GM12878 (cell line): Measurements from ENCODE around the gene SCAMP4. TPM values are rescaled to one million over a fixed set of nuclear protein-coding genes. Genes with fewer than 3 reads are reported as not detected.

Source experiments
- ATAC-seq: fragments of 200-7000 bp; cut with Tn5 transposase; 3 replicates; pipeline ENCODE4 v1.9.1; 2020; ENCODE audit warnings: mild to moderate bottlenecking, moderate library complexity
- BruUV-seq: library from RNA; stranded (reverse); fragments of 400-500 nt; replicated peaks from 2 replicates; lab custom pipeline; 2021; lab: Mats Ljungman, UMichigan
- CTCF ChIA-PET: fragments of 300-600 bp; sonication (Branson Sonifier 250); formaldehyde crosslinking; extraction: SDS; loops from one replicate; lab custom pipeline; 2021; ENCODE audit warnings: inconsistent platforms; lab: Yijun Ruan, JAX
- POLR2A ChIA-PET: fragments of 350-600 bp; formaldehyde crosslinking; extraction: SDS; loops from one replicate; lab custom pipeline; 2021; ENCODE audit warnings: inconsistent platforms; lab: Charles Lee
- RAD21 ChIA-PET: fragments of 300-600 bp; sonication (Branson Sonifier 250); formaldehyde crosslinking; loops from one replicate; lab custom pipeline; 2023; ENCODE audit warnings: antibody characterized with exemption; ENCODE audit not compliant: unreplicated experiment; lab: Charles Lee
- SMC1A ChIA-PET: fragments of 300-600 bp; sonication (Branson Sonifier 250); formaldehyde crosslinking; loops from one replicate; lab custom pipeline; 2023; ENCODE audit not compliant: unreplicated experiment, uncharacterized antibody; lab: Charles Lee
- DNase-seq: peaks from one replicate; pipeline ENCODE4 v3.0.0-alpha.2; 2011; ENCODE audit warnings: low read depth, low spot score
- FAIRE-seq: peaks from 3 replicates; lab custom pipeline; 2011; peaks lifted over from hg19 to GRCh38; lab: Jason Lieb, UNC
- H2AFZ ChIP-seq: 2 replicates; pipeline ENCODE4 v1.6.0; 2011; ENCODE audit warnings: low read depth, low read length, control low read depth; ENCODE audit not compliant: control insufficient read depth
- H3K27ac ChIP-seq: 2 replicates; pipeline ENCODE4 v1.5.1; 2011; ENCODE audit warnings: control low read depth; ENCODE audit not compliant: control insufficient read depth, insufficient read depth
- H3K27me3 ChIP-seq, 2 experiments: replicated peaks in 1 of 2; 2 replicates each; pipeline versions ENCODE4 v1.6.0 to v1.6.1; 2011; ENCODE audit warnings: low read length in 1 of 2; ENCODE audit not compliant: control insufficient read depth in 2 of 2, insufficient read depth in 2 of 2
- H3K36me3 ChIP-seq, 2 experiments: 2 replicates each; pipeline ENCODE4 v1.5.1; 2011; ENCODE audit warnings: low read length in 1 of 2; ENCODE audit not compliant: control insufficient read depth in 2 of 2, insufficient read depth in 2 of 2
- H3K4me1 ChIP-seq: 2 replicates; pipeline ENCODE4 v1.6.1; 2011; ENCODE audit warnings: mild to moderate bottlenecking, low read length, moderate library complexity, mixed read lengths; ENCODE audit not compliant: control insufficient read depth, insufficient read depth
- H3K4me2 ChIP-seq: 2 replicates; pipeline ENCODE4 v1.6.0; 2011; ENCODE audit warnings: control low read depth; ENCODE audit not compliant: control insufficient read depth, insufficient read depth
- H3K4me3 ChIP-seq: fragments of 200-600 bp; sonication (generic); 2 replicates; pipeline ENCODE4 v1.5.1; 2016
- H3K79me2 ChIP-seq: 2 replicates; pipeline ENCODE4 v1.6.0; 2011; ENCODE audit warnings: low read length; ENCODE audit not compliant: control insufficient read depth, insufficient read depth
- H3K9ac ChIP-seq: 2 replicates; pipeline ENCODE4 v1.8.0; 2011; ENCODE audit warnings: low read length, control low read depth, mixed read lengths; ENCODE audit not compliant: control insufficient read depth, insufficient read depth
- H3K9me3 ChIP-seq: replicated peaks from 3 replicates; pipeline ENCODE4 v1.5.1; 2011; ENCODE audit warnings: mild to moderate bottlenecking, low read length; ENCODE audit not compliant: control insufficient read depth, insufficient read depth
- H4K20me1 ChIP-seq: 2 replicates; pipeline ENCODE4 v1.6.0; 2011; ENCODE audit not compliant: control insufficient read depth, insufficient read depth
- ATF2 ChIP-seq: IDR thresholded peaks from 2 replicates; pipeline ENCODE4 v1.6.1; 2012; ENCODE audit warnings: low read length, inconsistent platforms
- BHLHE40 ChIP-seq, 2 experiments: fragments of 450-650 bp in 1 of 2; IDR thresholded peaks; 2 replicates each; pipeline ENCODE4 v1.6.1; 2011 to 2017; ENCODE audit warnings: low read depth in 2 of 2, borderline replicate concordance in 1 of 2, improper control_type of control experiment in 1 of 2, low read length in 1 of 2, mild to moderate bottlenecking in 1 of 2
- DPF2 ChIP-seq: fragments of 450-650 bp; IDR thresholded peaks from 2 replicates; pipeline ENCODE4 v1.6.1; 2017; ENCODE audit warnings: mild to moderate bottlenecking
- EGR1 ChIP-seq, 2 experiments: IDR thresholded peaks; 1 replicate in 1 of 2; 2 replicates in 1 of 2; pipeline ENCODE4 v1.6.1; 2011 to 2012; ENCODE audit warnings: low read depth in 2 of 2, low read length in 2 of 2, borderline replicate concordance in 1 of 2, mild to moderate bottlenecking in 1 of 2, moderate library complexity in 1 of 2
- GATAD2B ChIP-seq: fragments of 450-650 bp; conservative IDR thresholded peaks from 2 replicates; pipeline ENCODE4 v1.6.1; 2017; ENCODE audit warnings: low read depth, mild to moderate bottlenecking, moderate library complexity
- IKZF1 ChIP-seq: fragments of 450-650 bp; conservative IDR thresholded peaks from 2 replicates; pipeline ENCODE4 v1.6.1; 2017; ENCODE audit warnings: antibody characterized with exemption, mild to moderate bottlenecking
- MXI1 ChIP-seq: fragments of 150-350 bp; IDR thresholded peaks from 2 replicates; pipeline ENCODE4 v1.6.1; 2011; ENCODE audit warnings: low read depth, mild to moderate bottlenecking, inconsistent platforms, low read length, improper control_type of control experiment
- NKRF ChIP-seq: fragments of 450-650 bp; conservative IDR thresholded peaks from 2 replicates; pipeline ENCODE4 v1.6.1; 2017; ENCODE audit warnings: mild to moderate bottlenecking, moderate library complexity
- PKNOX1 ChIP-seq: fragments of 450-650 bp; IDR thresholded peaks from 2 replicates; pipeline ENCODE4 v1.6.1; 2016; ENCODE audit warnings: mild to moderate bottlenecking
- RB1 ChIP-seq: fragments of 450-650 bp; formaldehyde crosslinking; IDR thresholded peaks from 2 replicates; pipeline ENCODE4 v1.6.1; 2017; ENCODE audit warnings: mild to moderate bottlenecking, borderline replicate concordance
- SIN3A ChIP-seq: IDR thresholded peaks from 2 replicates; pipeline ENCODE4 v1.6.1; 2012; ENCODE audit warnings: low read depth, low read length, improper control_type of control experiment
- SMARCA5 ChIP-seq: fragments of 450-650 bp; IDR thresholded peaks from 2 replicates; pipeline ENCODE4 v1.6.1; 2017; ENCODE audit warnings: mild to moderate bottlenecking
- WRNIP1 ChIP-seq: IDR thresholded peaks from 2 replicates; pipeline ENCODE4 v1.6.1; 2011; ENCODE audit warnings: low read depth, low read length, improper control_type of control experiment, borderline replicate concordance
- ZNF24 ChIP-seq: fragments of 450-650 bp; IDR thresholded peaks from 2 replicates; pipeline ENCODE4 v1.6.1; 2017; ENCODE audit warnings: antibody characterized with exemption, mild to moderate bottlenecking
- WGBS: methylation state at CpG from one replicate; pipeline ENCODE4 v1.1.6; 2016; ENCODE audit warnings: low lambda C conversion rate; ENCODE audit not compliant: insufficient replicate concordance, insufficient coverage; ENCODE audit errors: missing lambda C conversion rate; 5-methylcytosine and 5-hydroxymethylcytosine counted together
- in situ Hi-C: fragments of 300-500 bp; cut with MboI; formaldehyde crosslinking; loops from 9 replicates; pipeline ENCODE4 v1.14.3; 2018; ENCODE audit warnings: mixed read lengths
- intact Hi-C: fragments of 100-400 bp; cut with micrococcal nuclease; formaldehyde crosslinking; loops from one replicate; pipeline ENCODE4 v1.14.2; 2022; ENCODE audit not compliant: unreplicated experiment
- polyA plus RNA-seq, 11 experiments: library from polyadenylated mRNA; depleted of rRNA in 4 of 11; unstranded in 6 of 11; stranded (reverse) in 5 of 11; fragments of >200 nt; fragmentation: Nextera tagmentation in 4 of 11; fragmentation: Illumina TruSeq in 1 of 11; extraction: Ambion mirVana in 4 of 11; extraction: Trizol in 1 of 11; gene quantifications; 1 replicate in 1 of 11; 2 replicates in 10 of 11; pipeline versions ENCODE4 v1.2.1 to v1.2.3, GENCODE V29; 2011 to 2016; ENCODE audit warnings: inconsistent platforms in 2 of 11, missing spikeins in 2 of 11, low read depth in 1 of 11
- total RNA-seq, 4 experiments: library from RNA; depleted of rRNA in 3 of 4; stranded (reverse); fragments of >200 nt in 3 of 4; fragmentation: Illumina TruSeq in 1 of 4; extraction: Trizol in 1 of 4; gene quantifications; 2 replicates each; pipeline versions ENCODE4 v1.2.1 to v1.2.3, GENCODE V29; 2013 to 2021

The SCAMP4 gene
- total and polyA plus RNA-seq, 10 of the 15 experiments (the other 5 are each of a cell fraction or from before 2014, with no cell fraction given): 0.63 to 34.7 (median 12.8) TPM

- WGBS: under 1% methylated on average over 60 of the region's 109 CpGs
- H3K27ac ChIP-seq: peak overlapping the region; percentile 55
- peak overlapping the region; percentile 94 for H3K4me3 ChIP-seq
- peaks cover 8% of the 10 kb centered on the region for H3K4me1 ChIP-seq
- peaks cover 7% of the 10 kb centered on the region; the same call in 1 of the 2 replicates for H4K20me1 ChIP-seq
- FAIRE-seq (no peak), ATAC-seq (no peak), DNase-seq (no peak)
- no peaks in the 10 kb centered on the region for H3K9me3 ChIP-seq
- ChIA-PET SMC1A (no interaction called here), POLR2A (no interaction called here), RAD21 (no interaction called here), CTCF (no interaction called here)
- H2AFZ ChIP-seq: no peak overlapping the region; the same call in 1 of the 2 replicates
- no peaks in the 10 kb centered on the region for H3K27me3 ChIP-seq
- peak overlapping the region; percentile 72 for H3K4me2 ChIP-seq
- no TSS peak for BruUV-seq
- H3K79me2 ChIP-seq: peaks cover 53% of the 10 kb centered on the region
- H3K9ac ChIP-seq: peak overlapping the region; percentile 64
- intact Hi-C loops: no loop called here
- no peaks in the 10 kb centered on the region for H3K36me3 ChIP-seq
- TF ChIP-seq SMARCA5 (peak; percentile 15; the same call in 1 of the 2 replicates), RB1 (peak; percentile 23; the same call in 1 of the 2 replicates), EGR1 (IDR thresholded peaks at IDR 0.05; ENCODE audit: borderline replicate concordance in 1 of 2, low read depth in 2 of 2, low read length in 2 of 2) (peak; percentile 24 to 90), ATF2 (no peak), NKRF (peak; percentile 76), SIN3A (0 out of 2 replicates have a peak, but pooled peaks have one; percentile 53), DPF2 (0 out of 2 replicates have a peak, but pooled peaks have one; percentile 54), MXI1 (peak; percentile 54; the same call in 1 of the 2 replicates), BHLHE40 (IDR thresholded peaks at IDR 0.05; ENCODE audit: borderline replicate concordance in 1 of 2, low read depth in 2 of 2, low read length in 1 of 2) (peak; percentile 89 to 92; a peak in 3 of 4 replicates), GATAD2B (peak; percentile 44; the same call in 1 of the 2 replicates), ZNF24 (no peak), PKNOX1 (0 out of 2 replicates have a peak, but pooled peaks have one; percentile 8), IKZF1 (0 out of 2 replicates have a peak, but pooled peaks have one; percentile 12), WRNIP1 (no peak)
- in situ Hi-C loops: loop anchor here (25.0 kb wide), 1 partner anchor 1500 kb away; the partner anchor contains the start of gene NFIC
Measured at GRCh38 chr19:1862424-1863327, 42.5 kb upstream of the SCAMP4 start.
